ENCODE data around the gene PRAMEF9.
"Not testable (repeated sequence)": the region's sequence is repeated elsewhere in the genome, so short reads cannot be mapped to it uniquely, and the experiment has no call there.

- TF ChIP-seq CTCF, POLR2A (IDR thresholded peaks at IDR 0.05): not testable (repeated sequence)
Observed at GRCh38 chr1:13219203-13219602, 47.6 kb downstream of the PRAMEF9 start.
